Measurements from ENCODE around the gene NOL12.
"Not testable (repeated sequence)": the region's sequence is repeated elsewhere in the genome, so short reads cannot be mapped to it uniquely, and the experiment has no call there.

DNA sequence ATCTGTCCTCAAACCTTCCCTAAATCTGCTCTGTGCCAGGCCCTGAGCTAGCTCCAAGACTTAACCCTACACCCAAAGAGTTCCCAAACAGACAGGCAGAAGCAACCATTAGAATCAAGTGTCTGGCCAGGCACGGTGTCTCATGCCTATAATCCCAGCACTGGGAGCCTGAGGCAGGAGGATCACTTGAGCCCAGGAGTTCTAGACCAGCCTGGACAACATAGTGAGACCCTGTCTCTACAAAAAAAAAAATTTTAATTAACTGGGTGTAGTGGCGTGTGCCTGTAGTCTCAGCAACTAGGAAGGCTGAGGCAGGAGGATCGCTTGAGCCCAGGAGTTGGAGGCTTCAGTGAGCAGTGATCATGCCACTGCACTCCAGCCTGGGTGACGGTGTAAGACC is 29.6 kb upstream of the NOL12 start:
- TF ChIP-seq, protein P1, sequence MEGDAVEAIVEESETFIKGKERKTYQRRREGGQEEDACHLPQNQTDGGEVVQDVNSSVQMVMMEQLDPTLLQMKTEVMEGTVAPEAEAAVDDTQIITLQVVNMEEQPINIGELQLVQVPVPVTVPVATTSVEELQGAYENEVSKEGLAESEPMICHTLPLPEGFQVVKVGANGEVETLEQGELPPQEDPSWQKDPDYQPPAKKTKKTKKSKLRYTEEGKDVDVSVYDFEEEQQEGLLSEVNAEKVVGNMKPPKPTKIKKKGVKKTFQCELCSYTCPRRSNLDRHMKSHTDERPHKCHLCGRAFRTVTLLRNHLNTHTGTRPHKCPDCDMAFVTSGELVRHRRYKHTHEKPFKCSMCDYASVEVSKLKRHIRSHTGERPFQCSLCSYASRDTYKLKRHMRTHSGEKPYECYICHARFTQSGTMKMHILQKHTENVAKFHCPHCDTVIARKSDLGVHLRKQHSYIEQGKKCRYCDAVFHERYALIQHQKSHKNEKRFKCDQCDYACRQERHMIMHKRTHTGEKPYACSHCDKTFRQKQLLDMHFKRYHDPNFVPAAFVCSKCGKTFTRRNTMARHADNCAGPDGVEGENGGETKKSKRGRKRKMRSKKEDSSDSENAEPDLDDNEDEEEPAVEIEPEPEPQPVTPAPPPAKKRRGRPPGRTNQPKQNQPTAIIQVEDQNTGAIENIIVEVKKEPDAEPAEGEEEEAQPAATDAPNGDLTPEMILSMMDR (conservative IDR thresholded peaks at IDR 0.05), result not testable (repeated sequence)
- TF ChIP-seq EZH2 (IDR thresholded peaks at IDR 0.05; ENCODE audit: low read depth), result not testable (repeated sequence)
